PC-9 (cell line): ENCODE results near the gene DYNLRB2. TPM values are rescaled to one million over a fixed set of nuclear protein-coding genes. Genes with fewer than 3 reads are reported as not detected.

Experiments
- BruUV-seq: library from RNA; stranded (reverse); fragments of 400-500 nt; replicated peaks from 2 replicates; lab custom pipeline; 2021; lab: Mats Ljungman, UMichigan
- CTCF ChIA-PET: fragments of 300-600 bp; sonication (Branson Sonifier 250); formaldehyde crosslinking; loops from one replicate; lab custom pipeline; 2022; ENCODE audit warnings: antibody characterized with exemption; lab: Charles Lee
- POLR2A ChIA-PET: fragments of 300-600 bp; sonication (Branson Sonifier 250); formaldehyde crosslinking; loops from one replicate; lab custom pipeline; 2022; ENCODE audit warnings: antibody characterized with exemption; ENCODE audit not compliant: unreplicated experiment; lab: Charles Lee
- DNase-seq, 2 experiments: peaks; one replicate each; pipeline versions ENCODE4 v3.0.0 to v3.0.0-alpha.2; 2015 to 2022; ENCODE audit warnings: mixed read lengths in 1 of 2
- H2AFZ ChIP-seq: fragments of 200-600 bp; sonication (generic); 2 replicates; pipeline ENCODE4 v1.8.1; 2017; ENCODE audit warnings: antibody characterized with exemption
- H3F3A ChIP-seq: fragments of 200-600 bp; sonication (generic); 2 replicates; pipeline ENCODE4 v1.8.1; 2017; ENCODE audit warnings: antibody characterized with exemption, mild to moderate bottlenecking, low read depth; ENCODE audit not compliant: insufficient read depth
- H3K27ac ChIP-seq: fragments of 200-600 bp; sonication (generic); 2 replicates; pipeline ENCODE4 v1.6.1; 2016; ENCODE audit warnings: mixed run types
- H3K27me3 ChIP-seq: fragments of 200-600 bp; sonication (generic); 2 replicates; pipeline ENCODE4 v1.6.1; 2016; ENCODE audit warnings: low read depth, mixed run types; ENCODE audit not compliant: insufficient read depth
- H3K36me3 ChIP-seq: fragments of 200-600 bp; sonication (generic); 2 replicates; pipeline ENCODE4 v1.6.1; 2016; ENCODE audit warnings: low read depth, mixed run types
- H3K4me1 ChIP-seq: fragments of 200-600 bp; sonication (generic); replicated peaks from 2 replicates; pipeline ENCODE4 v1.6.1; 2016; ENCODE audit warnings: mixed run types; ENCODE audit not compliant: insufficient read depth
- H3K4me2 ChIP-seq: fragments of 200-600 bp; sonication (generic); 2 replicates; pipeline ENCODE4 v1.6.1; 2017; ENCODE audit warnings: mixed run types
- H3K4me3 ChIP-seq: fragments of 200-600 bp; sonication (generic); 2 replicates; pipeline ENCODE4 v1.6.1; 2016; ENCODE audit warnings: mixed run types
- H3K79me2 ChIP-seq: fragments of 200-600 bp; sonication (generic); 2 replicates; pipeline ENCODE4 v1.6.1; 2017; ENCODE audit warnings: low read depth, mixed run types
- H3K9me2 ChIP-seq: fragments of 200-600 bp; sonication (generic); 2 replicates; pipeline ENCODE4 v1.8.1; 2017; ENCODE audit warnings: mild to moderate bottlenecking; ENCODE audit not compliant: insufficient read depth
- H3K9me3 ChIP-seq: fragments of 200-600 bp; sonication (generic); 2 replicates; pipeline ENCODE4 v1.8.1; 2016; ENCODE audit warnings: low read depth; ENCODE audit not compliant: insufficient read depth
- H4K20me1 ChIP-seq: fragments of 200-600 bp; sonication (generic); 2 replicates; pipeline ENCODE4 v1.8.1; 2017; ENCODE audit not compliant: insufficient read depth
- EZH2 ChIP-seq: fragments of 200-600 bp; sonication (generic); IDR thresholded peaks from 2 replicates; pipeline ENCODE4 v1.8.0; 2017; ENCODE audit warnings: antibody characterized with exemption, low read depth
- intact Hi-C: fragments of 100-400 bp; cut with micrococcal nuclease; formaldehyde crosslinking; loops from one replicate; pipeline ENCODE4 v1.10.0; 2022; ENCODE audit not compliant: unreplicated experiment
- total RNA-seq: library from RNA; stranded (reverse); gene quantifications from 2 replicates; pipeline ENCODE4 v1.2.3, GENCODE V29; 2021
- TF ChIP-seq, protein P1 (sequence below): fragments of 200-600 bp; sonication (generic); conservative IDR thresholded peaks from 2 replicates; pipeline ENCODE4 v1.6.1; 2017; ENCODE audit warnings: mixed run types, antibody characterized with exemption, mild to moderate bottlenecking, moderate library complexity

The DYNLRB2 gene
- total RNA-seq, 1 experiment from 2014 or later: not detected

DNA sequence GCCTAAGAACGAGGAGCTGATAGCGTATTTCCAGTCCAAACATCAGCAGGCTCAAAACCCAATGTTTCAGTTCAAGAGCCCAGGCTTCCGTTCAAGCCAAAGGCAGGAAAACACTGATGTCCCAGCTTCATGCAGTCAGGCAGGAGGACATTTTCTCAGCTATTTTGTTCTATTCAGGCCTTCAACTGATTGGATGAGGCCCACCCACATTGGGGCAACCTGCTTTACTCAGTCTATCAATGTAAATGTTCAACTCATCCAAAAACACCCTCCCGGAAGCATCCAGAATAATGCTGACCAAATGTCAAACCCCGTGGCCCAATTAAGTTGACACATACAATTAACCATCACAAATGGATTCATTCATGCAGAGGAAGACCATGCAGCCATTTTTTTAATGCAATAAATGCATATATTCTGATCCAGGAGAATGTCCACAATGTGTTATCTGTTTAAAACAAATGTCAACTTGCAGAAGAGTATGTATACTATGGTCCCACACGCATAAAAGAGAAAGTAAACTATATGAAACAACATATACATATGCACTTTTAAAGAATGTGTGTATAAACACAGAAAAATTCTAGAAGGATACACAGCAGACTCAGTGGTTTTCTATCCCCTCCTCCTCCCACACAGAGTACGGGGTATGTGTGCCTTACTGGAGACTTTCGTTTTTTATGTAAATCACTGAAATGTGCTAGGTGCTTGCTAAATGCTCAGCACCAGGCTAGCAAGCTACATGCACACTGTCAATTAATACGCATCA, 28.8 kb upstream of the DYNLRB2 start:
- H3K79me2 ChIP-seq: no peaks in the 10 kb centered on the region
- DNase-seq: no peak
- H4K20me1 ChIP-seq: no peaks in the 10 kb centered on the region
- H3K27ac ChIP-seq: no peak overlapping the region
- intact Hi-C loops: no loop called here
- no peaks in the 10 kb centered on the region for H3F3A ChIP-seq
- H3K27me3 ChIP-seq: peaks cover 31% of the 10 kb centered on the region
- H3K4me1 ChIP-seq: no peaks in the 10 kb centered on the region
- TF ChIP-seq, protein P1, sequence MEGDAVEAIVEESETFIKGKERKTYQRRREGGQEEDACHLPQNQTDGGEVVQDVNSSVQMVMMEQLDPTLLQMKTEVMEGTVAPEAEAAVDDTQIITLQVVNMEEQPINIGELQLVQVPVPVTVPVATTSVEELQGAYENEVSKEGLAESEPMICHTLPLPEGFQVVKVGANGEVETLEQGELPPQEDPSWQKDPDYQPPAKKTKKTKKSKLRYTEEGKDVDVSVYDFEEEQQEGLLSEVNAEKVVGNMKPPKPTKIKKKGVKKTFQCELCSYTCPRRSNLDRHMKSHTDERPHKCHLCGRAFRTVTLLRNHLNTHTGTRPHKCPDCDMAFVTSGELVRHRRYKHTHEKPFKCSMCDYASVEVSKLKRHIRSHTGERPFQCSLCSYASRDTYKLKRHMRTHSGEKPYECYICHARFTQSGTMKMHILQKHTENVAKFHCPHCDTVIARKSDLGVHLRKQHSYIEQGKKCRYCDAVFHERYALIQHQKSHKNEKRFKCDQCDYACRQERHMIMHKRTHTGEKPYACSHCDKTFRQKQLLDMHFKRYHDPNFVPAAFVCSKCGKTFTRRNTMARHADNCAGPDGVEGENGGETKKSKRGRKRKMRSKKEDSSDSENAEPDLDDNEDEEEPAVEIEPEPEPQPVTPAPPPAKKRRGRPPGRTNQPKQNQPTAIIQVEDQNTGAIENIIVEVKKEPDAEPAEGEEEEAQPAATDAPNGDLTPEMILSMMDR: no peak
- no peak for TF ChIP-seq EZH2
- H3K9me3 ChIP-seq: no peaks in the 10 kb centered on the region
- CTCF ChIA-PET: no interaction called here
- no peaks in the 10 kb centered on the region for H3K9me2 ChIP-seq
- H3K4me3 ChIP-seq: no peak overlapping the region
- POLR2A ChIA-PET: no interaction called here
- no peak overlapping the region for H3K4me2 ChIP-seq
- H2AFZ ChIP-seq: no peak overlapping the region
- no peaks in the 10 kb centered on the region for H3K36me3 ChIP-seq
- no TSS peak for BruUV-seq

DNA sequence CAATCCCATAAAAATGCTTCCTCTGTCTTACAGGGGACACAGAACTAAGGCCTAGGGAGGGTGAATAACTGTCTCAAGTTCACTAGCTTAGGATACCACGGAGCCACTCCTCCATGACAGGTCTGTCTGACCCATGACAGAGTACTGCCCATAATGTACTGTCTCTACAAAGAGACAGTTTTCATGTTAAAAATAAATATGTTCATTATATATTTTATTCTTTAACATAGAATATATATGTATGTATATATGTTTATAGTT, 28.3 kb upstream of the DYNLRB2 start:
- Histone ChIP-seq H3K36me3 (no peaks in the 10 kb centered on the region), H3K9me2 (no peaks in the 10 kb centered on the region; the same call in 1 of the 2 replicates), H3K27ac (no peak overlapping the region), H3F3A (no peaks in the 10 kb centered on the region), H3K4me1 (no peaks in the 10 kb centered on the region), H3K9me3 (no peaks in the 10 kb centered on the region), H3K4me2 (no peak overlapping the region), H3K4me3 (no peak overlapping the region), H2AFZ (no peak overlapping the region), H3K79me2 (no peaks in the 10 kb centered on the region), H4K20me1 (no peaks in the 10 kb centered on the region), H3K27me3 (peaks cover 34% of the 10 kb centered on the region)
- no peak for TF ChIP-seq EZH2
- TF ChIP-seq, protein P1: no peak
- POLR2A ChIA-PET: no interaction called here
- DNase-seq: no peak
- CTCF ChIA-PET: no interaction called here
- intact Hi-C loops: no loop called here
- no TSS peak for BruUV-seq

DNA sequence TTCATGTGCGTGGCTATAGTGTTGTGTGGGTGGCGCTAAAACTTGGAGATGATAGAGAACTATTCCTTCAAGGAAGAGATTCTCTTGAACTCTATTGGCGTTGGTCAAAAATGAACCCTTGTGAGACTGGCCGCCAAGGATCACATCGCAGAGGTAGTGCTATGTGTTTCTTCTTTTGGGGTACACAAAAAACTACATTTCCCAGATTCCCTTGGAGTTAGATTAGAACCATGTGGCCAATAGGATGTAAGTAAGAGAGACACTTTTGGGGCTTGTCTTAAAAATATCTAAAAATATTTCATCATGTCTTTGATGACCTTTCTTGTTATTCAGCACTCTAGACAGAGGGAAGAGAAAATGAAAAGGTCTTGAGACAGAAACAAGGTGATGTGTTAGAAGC, 25.4 kb upstream of the DYNLRB2 start:
- DNase-seq: no peak
- Histone ChIP-seq H4K20me1 (no peaks in the 10 kb centered on the region), H3K79me2 (no peaks in the 10 kb centered on the region), H2AFZ (no peak overlapping the region), H3K27me3 (peaks cover 31% of the 10 kb centered on the region), H3K36me3 (no peaks in the 10 kb centered on the region), H3K9me3 (no peaks in the 10 kb centered on the region), H3K4me3 (no peak overlapping the region), H3K27ac (no peak overlapping the region), H3F3A (no peaks in the 10 kb centered on the region), H3K9me2 (no peaks in the 10 kb centered on the region; the same call in 1 of the 2 replicates), H3K4me2 (no peak overlapping the region), H3K4me1 (no peaks in the 10 kb centered on the region)
- intact Hi-C loops: no loop called here
- CTCF ChIA-PET: no interaction called here
- POLR2A ChIA-PET: no interaction called here
- no peak for TF ChIP-seq EZH2
- TF ChIP-seq, protein P1: no peak
- no TSS peak for BruUV-seq
